Testis (tissue), 5 donors: ENCODE data around the gene SUGT1. TPM values are rescaled to one million over a fixed set of nuclear protein-coding genes. Genes with fewer than 3 reads are reported as not detected.
A peak's percentile ranks its signal among the peaks of the same experiment; 100 is the strongest.
"Not testable (repeated sequence)": the region's sequence is repeated elsewhere in the genome, so short reads cannot be mapped to it uniquely, and the experiment has no call there.

Source experiments
- DNase-seq: peaks from one replicate; pipeline ENCODE4 v3.0.0-alpha.2; 2019
- H3K27ac ChIP-seq, 2 donors: fragments of 200-600 bp; sonication (generic); one replicate each; pipeline ENCODE4 v1.5.1; 2019
- H3K27me3 ChIP-seq: fragments of 200-600 bp; sonication (generic); one replicate; pipeline ENCODE4 v1.5.1; 2019
- H3K36me3 ChIP-seq: fragments of 200-600 bp; sonication (generic); one replicate; pipeline ENCODE4 v1.5.1; 2017; ENCODE audit warnings: low read depth; ENCODE audit errors: missing control alignments
- H3K4me1 ChIP-seq: fragments of 200-600 bp; sonication (generic); one replicate; pipeline ENCODE4 v1.5.1; 2019
- H3K4me3 ChIP-seq, 2 donors: fragments of 200-600 bp; sonication (generic); one replicate each; pipeline ENCODE4 v1.5.1; 2017 to 2019
- H3K9me3 ChIP-seq: fragments of 200-600 bp; sonication (generic); one replicate; pipeline ENCODE4 v1.5.1; 2017
- CTCF ChIP-seq, 3 experiments: fragments of 450-650 bp in 2 of 3; fragments of 200-600 bp in 1 of 3; sonication (generic) in 1 of 3; IDR thresholded peaks; one replicate each; pipeline ENCODE4 v1.5.1; 2016 to 2019; ENCODE audit warnings: antibody characterized with exemption in 3 of 3, mild to moderate bottlenecking in 2 of 3, moderate library complexity in 1 of 3
- POLR2A ChIP-seq: fragments of 450-650 bp; IDR thresholded peaks from one replicate; pipeline ENCODE4 v1.6.1; 2017; ENCODE audit warnings: antibody characterized with exemption, mild to moderate bottlenecking, moderate library complexity
- WGBS, 2 donors: methylation state at CpG; one replicate each; pipeline ENCODE4 v1.1.5; 2018; 5-methylcytosine and 5-hydroxymethylcytosine counted together
- intact Hi-C: fragments of 100-400 bp; cut with DNase I; formaldehyde crosslinking; loops from one replicate; pipeline ENCODE4 v1.15.1; 2023; ENCODE audit warnings: low total_unique reads
- long read RNA-seq, 2 donors: transcript quantifications; one replicate each; lab custom pipeline, GENCODE V29; 2026
- polyA plus RNA-seq: library from polyadenylated mRNA; stranded (reverse); fragments of 350-450 nt; fragmentation: Illumina TruSeq; extraction: RNeasy Lipid Tissue Mini Kit (QIAGEN cat#74804); gene quantifications from one replicate; pipeline ENCODE4 v1.2.3, GENCODE V29; 2014; ENCODE audit warnings: low read depth, low replicate concordance; ENCODE audit not compliant: insufficient read depth
- total RNA-seq, 2 donors: library from RNA; depleted of rRNA; stranded (reverse); fragments of >200 nt; gene quantifications; one replicate each; pipeline ENCODE4 v1.2.3, GENCODE V29; 2016

SUGT1 gene
- total RNA-seq (10 to 100 TPM; 49.1 to 54.2 TPM), polyA plus RNA-seq (63.4 TPM)
- long read RNA-seq, donor 1, transcript SUGT1-204 (1 exons, 2,802 nt) = major isoform, 14 of 34 reads
- long read RNA-seq, donor 1, partial matches to known transcripts = 6 of 34 reads
- long read RNA-seq, donor 1, other reads (novel, unspliced or antisense) = 13 of 34 reads
- long read RNA-seq, donor 2, partial matches to known transcripts = 5 of 7 reads
- long read RNA-seq, donor 2, other reads (novel, unspliced or antisense) = 0 of 7 reads

- intact Hi-C loops = no loop called here
- no peaks in the 10 kb centered on the region for H3K27me3 ChIP-seq
- H3K36me3 ChIP-seq = no peaks in the 10 kb centered on the region
- peak within 1 kb of the TSS; percentile 97 to 99 for H3K27ac ChIP-seq
- peak; percentile 98 for DNase-seq
- peaks cover 14% of the 10 kb centered on the region for H3K4me1 ChIP-seq
- TF ChIP-seq CTCF (IDR thresholded peaks at IDR 0.05) (peak; percentile 63 to 67 (median 67)), POLR2A (no peak)
- 0 to 1% methylated on average over 38 to 61 of the region's 61 CpGs for WGBS, 2 donors
- peak within 1 kb of the TSS; percentile 89 to 92 for H3K4me3 ChIP-seq
- no peaks in the 10 kb centered on the region for H3K9me3 ChIP-seq
These were observed at the start of gene SUGT1 for GRCh38 chr13:52652196-52652979. TSS of gene SUGT1 (plus strand) at chr13:52652836. CDS start at chr13:52652921, 85 bp downstream.

- H3K4me3 ChIP-seq, DNase-seq, H3K9me3 ChIP-seq, H3K36me3 ChIP-seq, H3K27ac ChIP-seq, H3K27me3 ChIP-seq, intact Hi-C loops: not testable (repeated sequence)
- WGBS, 2 donors = 81 to 88% methylated on average over 4 of the region's 4 CpGs
- peaks cover 11% of the 10 kb centered on the region for H3K4me1 ChIP-seq
These were observed 49.3 kb upstream of the SUGT1 start for GRCh38 chr13:52603316-52603715.

- H3K27ac ChIP-seq, H3K4me1 ChIP-seq, intact Hi-C loops, H3K27me3 ChIP-seq, H3K4me3 ChIP-seq, H3K9me3 ChIP-seq, DNase-seq, H3K36me3 ChIP-seq: not testable (repeated sequence)
- WGBS, 2 donors = 90 to 92% methylated on average over 6 of the region's 6 CpGs
These were observed 46.5 kb upstream of the SUGT1 start for GRCh38 chr13:52606126-52606525.

- intact Hi-C loops = not testable (repeated sequence)
These were observed 45.8 kb upstream of the SUGT1 start for GRCh38 chr13:52606795-52607194.

GRCh38 chr13:52608184-52608583 lies 44.5 kb upstream of the SUGT1 start:
- intact Hi-C loops, DNase-seq: not testable (repeated sequence)

More at GRCh38 chr13:52606795-52607194, 45.8 kb upstream of the SUGT1 start:
- H3K27ac ChIP-seq, H3K9me3 ChIP-seq, H3K4me1 ChIP-seq, H3K36me3 ChIP-seq, H3K27me3 ChIP-seq, H3K4me3 ChIP-seq, DNase-seq: not testable (repeated sequence)
- 85 to 92% methylated on average over 1 of the region's 1 CpG for WGBS, 2 donors

GRCh38 chr13:52609013-52609606 lies 43.5 kb upstream of the SUGT1 start:
- H3K4me3 ChIP-seq, H3K27me3 ChIP-seq, H3K27ac ChIP-seq, H3K36me3 ChIP-seq, intact Hi-C loops, DNase-seq, H3K9me3 ChIP-seq, H3K4me1 ChIP-seq: not testable (repeated sequence)
- WGBS, 2 donors = 78 to 80% methylated on average over 10 of the region's 10 CpGs

More at GRCh38 chr13:52608184-52608583, 44.5 kb upstream of the SUGT1 start:
- not testable (repeated sequence) for H3K4me3 ChIP-seq, H3K9me3 ChIP-seq, H3K36me3 ChIP-seq, H3K27me3 ChIP-seq, H3K4me1 ChIP-seq, H3K27ac ChIP-seq
- 57 to 60% methylated on average over 8 of the region's 8 CpGs for WGBS, 2 donors

- not testable (repeated sequence) for H3K4me3 ChIP-seq, DNase-seq
These were observed 42.5 kb upstream of the SUGT1 start for GRCh38 chr13:52610158-52610557.

More at GRCh38 chr13:52610158-52610557, 42.5 kb upstream of the SUGT1 start:
- H3K27me3 ChIP-seq, H3K27ac ChIP-seq, H3K9me3 ChIP-seq, intact Hi-C loops, H3K36me3 ChIP-seq, H3K4me1 ChIP-seq: not testable (repeated sequence)
- 93 to 97% methylated on average over 5 of the region's 5 CpGs for WGBS, 2 donors
